HG03558 (cell line): ENCODE measurements around the gene P2RY8.
A peak's percentile ranks its signal among the peaks of the same experiment; 100 is the strongest.

Experiments
- ATAC-seq: cut with Tn5 transposase; IDR thresholded peaks from one replicate; pipeline ENCODE4 v1.9.1; 2021; ENCODE audit warnings: moderate number of reproducible peaks; ENCODE audit not compliant: unreplicated experiment; ENCODE audit errors: extremely low read depth

The P2RY8 gene

GRCh38 chrX:1468250-1468772 is 68.7 kb downstream of the P2RY8 start:
- ATAC-seq, result peak; percentile 46

- ATAC-seq, result peak; percentile 27
These were observed 69.9 kb downstream of the P2RY8 start for GRCh38 chrX:1466971-1467561.

- no peak for ATAC-seq
These were observed 70.7 kb downstream of the P2RY8 start for GRCh38 chrX:1466232-1466661.

DNA sequence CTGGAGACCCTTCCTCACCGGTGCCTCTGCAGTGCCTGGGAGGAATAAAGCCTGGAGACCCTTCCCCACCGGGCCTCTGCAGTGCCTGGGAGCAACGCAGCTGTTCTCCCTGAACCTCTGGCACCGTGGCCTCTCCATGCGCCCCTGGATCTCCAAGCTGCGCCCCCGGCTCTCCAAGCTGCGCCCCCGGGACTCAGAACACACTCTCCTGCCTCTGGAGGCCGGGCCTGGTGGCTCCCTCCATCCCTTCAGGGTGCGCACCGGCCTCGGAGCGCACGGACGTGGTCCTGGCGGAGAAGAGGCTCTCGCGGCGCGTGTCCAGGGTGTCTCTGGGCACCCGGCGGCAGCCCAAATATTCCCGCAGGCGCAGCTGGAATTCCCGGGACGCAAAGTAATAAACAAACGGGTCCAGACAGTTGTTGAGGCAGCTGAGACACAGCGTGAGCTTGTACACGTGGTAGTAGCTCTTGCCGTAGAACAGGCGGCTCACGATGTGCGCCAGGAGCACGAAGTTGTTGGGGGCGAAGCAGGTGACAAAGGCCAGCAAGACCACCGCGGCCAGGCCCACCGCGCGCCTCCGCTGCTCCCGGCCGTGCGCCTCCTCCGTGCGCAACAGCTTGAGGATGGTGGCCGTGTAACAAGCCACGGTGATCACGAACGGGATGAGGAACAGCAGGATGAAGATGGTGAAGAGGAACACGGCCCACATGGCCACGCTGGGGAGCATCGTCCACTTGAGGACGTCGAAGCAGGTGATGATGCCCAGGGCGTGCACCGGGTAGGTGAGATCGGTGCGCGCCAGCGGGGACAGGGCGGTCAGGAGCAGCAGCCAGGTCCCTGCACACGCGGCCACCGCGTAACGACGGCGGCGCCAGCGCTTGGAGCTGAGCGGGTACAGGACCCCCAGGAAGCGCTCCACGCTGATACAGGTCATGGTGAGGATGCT is 71.4 kb downstream of the P2RY8 start:
- no peak for ATAC-seq

DNA sequence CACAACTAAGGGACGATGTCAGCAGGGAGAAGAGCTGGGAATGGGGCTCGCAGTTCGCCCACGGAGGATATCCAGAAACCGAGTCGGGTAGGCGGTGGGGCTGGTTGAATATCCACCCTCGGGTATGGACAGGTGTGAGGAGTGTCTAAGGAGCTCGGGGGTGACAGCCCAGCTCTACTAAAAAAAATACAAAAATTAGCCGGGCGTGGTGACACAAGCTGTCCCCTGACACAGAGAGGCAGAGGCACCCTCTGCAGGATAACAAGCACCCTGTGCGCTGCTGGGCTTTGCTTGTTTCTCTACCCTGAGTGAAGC is 72.1 kb downstream of the P2RY8 start:
- ATAC-seq, result no peak

DNA sequence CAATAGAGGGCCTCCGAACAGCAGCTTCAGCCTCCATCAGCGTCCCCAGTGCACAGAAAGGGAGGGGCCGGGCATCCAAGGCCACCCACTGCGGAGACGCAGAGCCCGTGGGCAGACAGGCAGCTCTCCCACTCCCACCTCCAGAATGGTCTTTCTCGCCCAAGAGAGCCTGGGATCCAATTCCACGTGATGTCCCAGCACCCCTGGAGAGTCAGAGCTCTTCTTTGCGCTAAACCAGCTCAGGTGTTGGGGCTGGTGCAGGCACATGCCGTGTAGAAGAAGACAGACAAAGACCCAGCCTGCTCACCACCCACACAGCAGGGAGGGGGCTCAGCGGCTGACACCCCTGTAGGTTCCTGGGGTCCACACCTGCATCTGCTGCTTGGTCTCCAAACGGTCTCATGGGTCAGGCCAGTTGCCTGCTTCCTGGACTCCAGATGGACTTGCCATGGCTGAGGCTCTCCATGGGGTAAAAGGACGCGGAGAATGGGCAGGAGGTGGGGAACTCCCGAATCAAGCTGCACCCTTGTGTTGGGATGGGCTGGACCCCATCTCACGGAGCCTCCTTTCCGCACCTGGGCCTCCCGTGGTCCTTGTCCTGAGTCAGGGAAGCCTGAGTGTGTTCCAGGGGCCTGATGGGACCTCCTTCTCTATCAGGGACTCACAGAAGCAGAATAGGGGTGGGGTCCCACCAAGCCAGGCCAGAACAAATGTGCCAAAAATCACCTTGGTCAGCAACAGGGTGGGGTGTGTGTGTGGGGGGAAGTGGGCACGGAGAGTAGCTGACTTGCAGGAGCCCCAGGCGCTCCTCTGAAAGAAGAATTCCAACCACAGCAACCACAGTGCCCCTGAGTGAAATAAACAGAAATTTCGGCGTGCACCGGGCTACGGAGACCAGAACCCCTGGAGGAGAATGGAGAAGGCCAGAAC is 72.7 kb downstream of the P2RY8 start:
- no peak for ATAC-seq

DNA sequence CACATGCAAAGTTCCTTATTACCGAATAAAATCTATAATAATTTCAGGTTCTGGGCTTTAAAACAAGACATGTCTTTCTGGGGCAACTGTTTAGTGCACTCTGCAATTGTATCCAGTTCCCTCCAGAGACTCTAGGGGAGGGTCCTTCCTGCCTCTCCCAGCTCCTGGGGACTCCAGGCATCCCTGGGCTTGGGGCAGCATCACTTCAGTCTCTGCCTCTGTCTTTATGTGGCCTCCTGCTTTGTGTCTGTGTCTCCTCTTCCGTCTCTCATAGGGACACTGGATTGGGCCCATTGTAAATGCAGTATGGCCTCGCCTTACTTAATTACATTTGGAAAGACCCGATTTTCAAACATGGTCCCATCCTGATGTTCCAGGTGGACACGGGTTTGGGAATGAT is 73.4 kb downstream of the P2RY8 start:
- ATAC-seq, result no peak

GRCh38 chrX:1462596-1463251 is 74.3 kb downstream of the P2RY8 start:
- no peak for ATAC-seq

DNA sequence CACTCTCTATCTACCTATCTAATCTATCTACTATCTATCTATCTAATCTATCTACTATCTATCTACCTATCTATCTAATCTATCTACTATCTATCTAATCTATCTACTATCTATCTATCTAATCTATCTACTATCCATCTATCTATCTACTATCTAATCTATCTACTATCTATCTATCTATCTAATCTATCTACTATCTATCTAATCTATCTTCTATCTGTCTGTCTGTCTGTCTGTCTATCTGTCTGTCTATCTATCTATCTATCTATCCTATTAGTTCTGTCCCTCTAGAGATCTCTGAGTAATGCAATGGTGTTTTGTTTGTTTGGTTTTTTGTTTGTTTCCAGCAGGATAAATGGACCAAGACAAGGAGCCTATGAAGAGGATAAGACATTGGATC is 74.9 kb downstream of the P2RY8 start:
- ATAC-seq, result no peak

- no peak for ATAC-seq
These were observed 81.1 kb downstream of the P2RY8 start for GRCh38 chrX:1455948-1456280.

GRCh38 chrX:1453951-1454785 is 82.8 kb downstream of the P2RY8 start:
- ATAC-seq, result no peak

- no peak for ATAC-seq
These were observed 83.6 kb downstream of the P2RY8 start for GRCh38 chrX:1453395-1453783.

- peak; percentile 84 for ATAC-seq
These were observed 84.2 kb downstream of the P2RY8 start, which contains the start of gene ASMTL for GRCh38 chrX:1452516-1453394. Gene ASMTL (minus strand): TSS chrX:1452909. CDS start chrX:1452840, 69 bp downstream.

GRCh38 chrX:1451661-1452515 is 85.1 kb downstream of the P2RY8 start:
- no peak for ATAC-seq

- no peak for ATAC-seq
These were observed 85.7 kb downstream of the P2RY8 start for GRCh38 chrX:1451251-1451660.

DNA sequence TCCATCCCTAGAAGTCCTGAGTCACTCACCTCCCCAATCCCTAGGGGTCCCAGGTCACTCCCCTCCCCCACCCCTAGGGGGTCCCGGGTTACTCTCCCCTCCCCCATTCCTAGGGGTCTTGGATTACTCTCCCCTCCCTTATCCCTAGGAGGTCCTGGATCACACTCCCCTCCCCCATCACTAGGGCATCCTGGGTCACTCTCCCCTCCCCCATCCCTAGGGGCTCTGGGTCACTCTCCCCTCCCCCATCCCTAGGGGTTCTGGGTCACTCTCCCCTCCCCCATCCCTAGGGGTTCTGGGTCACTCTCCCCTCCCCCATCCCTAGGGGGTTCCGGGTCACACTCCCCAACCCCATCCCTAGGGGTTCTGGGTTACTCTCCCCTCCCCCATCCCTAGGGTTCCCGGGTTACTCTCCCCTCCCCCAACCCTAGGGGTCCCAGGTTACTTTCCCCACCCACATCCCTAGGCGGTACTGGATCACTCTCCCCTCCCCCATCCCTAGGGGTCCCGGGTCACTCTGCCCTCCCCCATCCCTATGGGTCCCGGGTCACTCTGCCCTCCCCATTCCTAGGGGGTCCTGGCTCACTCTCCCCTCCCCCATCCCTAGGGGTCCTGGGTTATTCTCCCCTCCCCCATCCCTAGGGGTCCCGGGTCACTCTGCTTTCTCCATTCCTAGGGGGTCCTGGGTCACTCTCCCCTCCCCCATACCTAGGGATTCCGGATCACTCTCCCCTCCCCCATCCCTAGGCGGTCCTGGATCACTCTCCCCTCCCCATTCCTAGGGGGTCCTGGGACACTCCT is 86.4 kb downstream of the P2RY8 start:
- ATAC-seq, result no peak

DNA sequence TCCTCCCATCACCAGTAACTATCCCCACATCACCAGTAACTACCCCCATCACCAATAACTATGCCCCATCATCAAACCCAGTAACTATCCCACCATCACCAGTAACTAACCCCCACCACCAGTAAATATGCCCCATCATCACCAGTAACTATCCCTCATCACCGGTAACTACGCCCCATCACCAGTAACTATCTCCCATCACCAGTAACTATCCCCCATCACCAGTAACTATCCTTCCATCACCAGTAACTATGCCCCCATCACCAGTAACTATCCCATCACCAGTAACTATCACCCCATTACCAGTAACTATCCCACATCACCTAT is 87.2 kb downstream of the P2RY8 start:
- ATAC-seq, result no peak
